ENCODE data around the gene UTF1.

Gene UTF1

DNA sequence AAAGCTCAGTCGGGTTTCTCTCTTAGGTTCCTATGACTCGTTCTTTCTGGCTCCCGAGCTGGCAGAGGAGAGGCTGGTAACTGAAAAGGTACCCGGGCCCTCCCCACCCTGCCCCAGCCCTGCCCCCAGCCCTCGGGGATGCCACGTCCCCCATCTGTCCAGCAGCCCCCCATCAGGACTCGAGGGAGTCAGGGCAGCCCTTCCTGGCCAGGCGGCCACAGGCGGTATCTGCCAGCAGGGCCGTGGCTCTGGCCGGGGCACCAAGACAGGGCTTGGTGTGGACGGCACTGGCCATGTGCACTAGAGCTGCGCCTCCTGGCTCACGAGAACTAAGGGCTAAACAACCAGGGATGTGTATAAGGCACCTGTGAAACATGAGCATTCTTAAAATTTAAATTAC is 40.3 kb upstream of the UTF1 start:
- no peak overlapping the region for H3K4me3 ChIP-seq (ENCODE audit: control insufficient read depth, low read depth, low read length)
- DNase-seq (ENCODE audit: low read depth): no peak
- TF ChIP-seq, protein P1, sequence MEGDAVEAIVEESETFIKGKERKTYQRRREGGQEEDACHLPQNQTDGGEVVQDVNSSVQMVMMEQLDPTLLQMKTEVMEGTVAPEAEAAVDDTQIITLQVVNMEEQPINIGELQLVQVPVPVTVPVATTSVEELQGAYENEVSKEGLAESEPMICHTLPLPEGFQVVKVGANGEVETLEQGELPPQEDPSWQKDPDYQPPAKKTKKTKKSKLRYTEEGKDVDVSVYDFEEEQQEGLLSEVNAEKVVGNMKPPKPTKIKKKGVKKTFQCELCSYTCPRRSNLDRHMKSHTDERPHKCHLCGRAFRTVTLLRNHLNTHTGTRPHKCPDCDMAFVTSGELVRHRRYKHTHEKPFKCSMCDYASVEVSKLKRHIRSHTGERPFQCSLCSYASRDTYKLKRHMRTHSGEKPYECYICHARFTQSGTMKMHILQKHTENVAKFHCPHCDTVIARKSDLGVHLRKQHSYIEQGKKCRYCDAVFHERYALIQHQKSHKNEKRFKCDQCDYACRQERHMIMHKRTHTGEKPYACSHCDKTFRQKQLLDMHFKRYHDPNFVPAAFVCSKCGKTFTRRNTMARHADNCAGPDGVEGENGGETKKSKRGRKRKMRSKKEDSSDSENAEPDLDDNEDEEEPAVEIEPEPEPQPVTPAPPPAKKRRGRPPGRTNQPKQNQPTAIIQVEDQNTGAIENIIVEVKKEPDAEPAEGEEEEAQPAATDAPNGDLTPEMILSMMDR (conservative IDR thresholded peaks at IDR 0.05; ENCODE audit: control insufficient read depth, insufficient read depth, low read depth, low read length): no peak

DNA sequence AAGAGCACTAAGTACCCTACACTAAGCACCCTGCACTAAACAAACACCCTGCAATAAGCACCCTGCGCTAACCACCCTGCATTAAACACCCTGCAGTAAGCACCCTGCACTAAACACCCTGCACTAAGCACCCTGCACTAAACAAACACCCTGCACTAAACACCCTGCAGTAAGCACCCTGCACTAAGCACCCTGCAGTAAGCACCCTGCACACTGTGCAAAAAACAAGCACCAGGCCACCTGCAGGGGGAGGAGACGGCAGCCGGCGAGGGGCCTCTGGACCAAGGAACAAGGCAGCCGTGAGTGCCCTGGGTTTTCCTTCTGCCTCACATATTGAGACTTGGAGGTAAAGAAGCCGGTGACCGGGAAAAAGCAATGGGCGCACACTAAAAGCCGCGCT is 39.8 kb upstream of the UTF1 start:
- no peak overlapping the region for H3K4me3 ChIP-seq (ENCODE audit: control insufficient read depth, low read depth, low read length)
- DNase-seq (ENCODE audit: low read depth): no peak
- TF ChIP-seq, protein P1 (conservative IDR thresholded peaks at IDR 0.05; ENCODE audit: control insufficient read depth, insufficient read depth, low read depth, low read length): no peak

DNA sequence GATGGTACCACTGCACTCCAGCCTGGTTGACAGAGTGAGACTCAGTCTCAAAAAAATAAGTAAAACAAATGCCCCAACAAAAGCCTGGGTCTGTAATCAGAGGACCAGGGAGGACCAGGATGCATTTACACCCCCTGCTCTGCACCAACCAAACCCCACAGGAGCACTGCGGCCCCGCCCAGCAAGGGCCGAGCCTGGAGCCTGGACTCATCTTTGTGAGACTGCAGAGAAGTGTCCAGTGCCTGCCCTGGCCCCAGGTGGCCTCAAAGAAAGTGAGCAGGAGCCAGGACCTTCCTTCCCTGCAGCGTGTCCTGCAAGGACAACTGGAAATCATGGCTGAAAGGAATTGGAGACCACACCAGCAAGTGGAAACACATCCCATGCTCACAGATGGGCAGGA is 38.4 kb upstream of the UTF1 start:
- no peak overlapping the region for H3K4me3 ChIP-seq (ENCODE audit: control insufficient read depth, low read depth, low read length)
- DNase-seq (ENCODE audit: low read depth): no peak
- TF ChIP-seq, protein P1 (conservative IDR thresholded peaks at IDR 0.05; ENCODE audit: control insufficient read depth, insufficient read depth, low read depth, low read length): no peak

DNA sequence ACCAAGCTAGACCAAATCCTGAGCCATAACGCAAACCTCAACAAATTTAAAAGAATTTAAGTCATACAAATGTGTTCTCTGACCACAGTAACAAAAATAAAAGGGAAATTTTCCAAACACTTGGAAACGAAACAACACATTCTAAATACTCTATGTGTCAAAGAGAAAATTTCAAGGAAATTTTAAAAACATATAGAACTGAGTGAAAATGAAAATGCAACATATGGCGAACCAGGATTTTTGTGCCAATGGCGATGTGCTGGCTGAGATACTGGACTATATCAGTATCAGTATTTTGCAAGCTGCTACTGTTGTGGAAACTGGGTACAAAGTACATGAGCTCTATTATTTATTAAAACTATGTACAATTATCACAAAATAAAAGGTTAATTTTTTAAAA is 35.9 kb upstream of the UTF1 start:
- TF ChIP-seq, protein P1 (conservative IDR thresholded peaks at IDR 0.05; ENCODE audit: control insufficient read depth, insufficient read depth, low read depth, low read length): no peak
- no peak overlapping the region for H3K4me3 ChIP-seq (ENCODE audit: control insufficient read depth, low read depth, low read length)
- no peak for DNase-seq (ENCODE audit: low read depth)

DNA sequence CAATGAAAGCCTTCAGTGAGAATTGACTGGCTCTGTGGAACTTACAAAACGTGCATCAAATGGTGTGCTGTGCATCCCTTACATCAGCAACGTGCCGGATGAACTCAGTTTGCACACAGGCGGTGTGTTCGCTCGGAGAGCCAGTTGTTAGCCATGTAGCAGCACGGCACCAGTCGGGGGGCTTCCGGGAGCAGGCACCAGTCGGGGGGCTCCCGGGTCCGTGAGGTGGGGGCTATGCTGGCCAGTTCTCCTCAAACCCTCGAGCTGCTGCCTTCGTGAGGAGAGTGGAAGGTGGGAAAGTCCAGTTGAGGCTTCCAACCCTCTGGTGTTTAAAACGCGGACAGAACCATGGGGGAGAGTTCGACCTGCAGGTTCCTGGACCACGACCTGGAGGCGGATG is 34.9 kb upstream of the UTF1 start:
- TF ChIP-seq, protein P1 (conservative IDR thresholded peaks at IDR 0.05; ENCODE audit: control insufficient read depth, insufficient read depth, low read depth, low read length): no peak
- DNase-seq (ENCODE audit: low read depth): no peak
- no peak overlapping the region for H3K4me3 ChIP-seq (ENCODE audit: control insufficient read depth, low read depth, low read length)

DNA sequence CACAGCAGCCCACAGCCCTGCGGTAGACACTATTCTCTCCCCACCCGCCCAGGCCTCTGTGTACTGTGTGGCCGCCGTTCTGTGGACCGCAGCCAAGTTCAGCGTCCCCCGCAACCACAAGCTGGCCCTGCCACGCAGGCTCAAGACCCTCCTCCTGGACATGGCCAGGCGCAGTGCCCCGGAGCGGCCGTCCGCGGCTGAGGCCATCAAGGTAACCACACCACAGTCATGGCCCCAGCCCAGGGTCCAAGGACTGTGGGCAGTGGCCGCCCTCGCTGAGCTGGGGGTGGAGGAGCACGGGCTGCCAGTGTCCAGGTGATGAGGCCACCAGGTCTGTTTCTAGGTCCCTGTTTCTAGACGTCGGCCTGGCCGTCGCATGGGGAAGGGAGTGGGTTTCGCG is 34.4 kb upstream of the UTF1 start:
- no peak for DNase-seq (ENCODE audit: low read depth)
- TF ChIP-seq, protein P1 (conservative IDR thresholded peaks at IDR 0.05; ENCODE audit: control insufficient read depth, insufficient read depth, low read depth, low read length): no peak
- no peak overlapping the region for H3K4me3 ChIP-seq (ENCODE audit: control insufficient read depth, low read depth, low read length)

DNA sequence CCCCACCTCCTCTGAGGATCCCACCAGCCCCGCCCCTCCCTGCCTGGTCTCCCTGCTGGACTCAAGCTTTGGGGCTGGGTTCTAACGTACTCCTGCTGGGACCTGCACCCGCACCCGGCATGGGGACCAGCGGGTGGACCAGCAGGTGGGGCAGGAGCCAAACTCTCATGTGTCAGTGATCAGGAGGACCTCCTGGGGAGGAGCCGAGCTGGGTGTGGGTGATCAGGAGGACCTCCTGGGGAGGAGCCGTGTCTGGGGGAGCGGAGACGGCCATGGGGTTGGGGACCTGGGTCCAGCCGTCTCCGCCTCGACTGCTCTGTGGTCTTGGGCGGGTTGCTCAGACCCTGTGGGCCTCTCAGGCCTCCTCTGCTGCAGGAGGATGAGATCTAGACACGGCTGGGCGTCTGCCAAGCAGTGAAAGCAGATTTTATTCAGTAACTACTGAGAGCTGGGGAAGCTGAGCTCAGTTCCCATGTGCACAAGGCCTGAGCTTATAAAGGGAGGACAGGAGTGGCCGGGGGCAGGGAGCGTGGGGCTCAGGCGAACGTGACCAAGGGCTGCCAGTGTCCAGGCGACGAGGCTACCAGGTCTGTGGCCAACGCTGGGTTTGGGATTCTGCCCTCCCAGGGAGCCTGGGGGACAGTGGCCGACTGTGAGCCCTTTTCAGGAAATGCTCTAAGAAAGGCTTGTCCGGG is 33.6 kb upstream of the UTF1 start:
- no peak overlapping the region for H3K4me3 ChIP-seq (ENCODE audit: control insufficient read depth, low read depth, low read length)
- TF ChIP-seq, protein P1 (conservative IDR thresholded peaks at IDR 0.05; ENCODE audit: control insufficient read depth, insufficient read depth, low read depth, low read length): no peak
- DNase-seq (ENCODE audit: low read depth): no peak

Measured in fibroblast of mammary gland (primary cell).